GM13977 (cell line): ENCODE measurements around the gene HECW1.

Source experiments
- DNase-seq: peaks from one replicate; pipeline ENCODE4 v3.0.0; 2012; ENCODE audit warnings: low spot score
- in situ Hi-C: fragments of 300-500 bp; cut with MboI; formaldehyde crosslinking; loops from one replicate; pipeline ENCODE4 v1.12.0; 2022; ENCODE audit warnings: low sequenced_read_pairs, low pct_unique_long_range_greater_than_20kb, mixed read lengths, inconsistent platforms; ENCODE audit not compliant: unreplicated experiment
- TF ChIP-seq, protein P1 (sequence below): IDR thresholded peaks from 2 replicates; pipeline ENCODE4 v1.5.1; 2012; ENCODE audit warnings: mild to moderate bottlenecking, control low read depth; ENCODE audit not compliant: insufficient read depth; ENCODE audit errors: extremely low read depth, missing control alignments

HECW1 gene

DNA sequence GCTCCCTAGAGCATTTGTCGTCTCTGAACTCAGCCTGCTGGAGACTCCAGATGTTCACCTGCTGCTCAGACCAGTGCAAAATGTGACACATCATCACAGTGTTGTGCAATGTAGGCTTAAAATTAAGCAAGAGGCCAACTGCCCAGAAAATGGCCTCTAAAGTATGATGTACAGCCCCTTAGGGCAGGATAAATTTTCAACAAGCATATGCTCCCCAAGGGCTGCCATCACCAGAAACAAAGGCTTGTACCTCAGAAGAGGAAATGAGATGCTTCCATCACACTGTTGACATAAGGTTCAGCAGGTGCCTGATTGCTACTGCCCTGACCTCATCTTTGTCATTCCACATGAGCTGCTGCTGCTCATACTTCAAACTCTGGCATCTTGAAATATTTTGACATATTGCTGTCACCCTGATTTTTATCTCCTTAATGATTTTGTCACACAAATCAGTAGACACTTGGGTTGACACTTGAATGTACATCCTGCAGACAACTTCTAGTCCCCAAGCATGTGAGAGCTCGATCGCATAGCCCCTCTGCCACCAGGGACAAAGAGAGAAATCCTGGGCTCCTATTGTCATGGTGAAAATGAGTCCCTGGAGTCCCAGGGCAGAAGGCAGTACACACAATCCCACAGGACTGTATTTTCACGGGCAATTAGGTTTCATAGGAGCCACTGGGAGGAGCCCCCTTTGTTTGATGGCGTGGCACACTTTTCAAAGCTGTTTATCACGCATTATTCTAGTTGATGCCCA is 250.8 kb downstream of the HECW1 start:
- TF ChIP-seq, protein P1, sequence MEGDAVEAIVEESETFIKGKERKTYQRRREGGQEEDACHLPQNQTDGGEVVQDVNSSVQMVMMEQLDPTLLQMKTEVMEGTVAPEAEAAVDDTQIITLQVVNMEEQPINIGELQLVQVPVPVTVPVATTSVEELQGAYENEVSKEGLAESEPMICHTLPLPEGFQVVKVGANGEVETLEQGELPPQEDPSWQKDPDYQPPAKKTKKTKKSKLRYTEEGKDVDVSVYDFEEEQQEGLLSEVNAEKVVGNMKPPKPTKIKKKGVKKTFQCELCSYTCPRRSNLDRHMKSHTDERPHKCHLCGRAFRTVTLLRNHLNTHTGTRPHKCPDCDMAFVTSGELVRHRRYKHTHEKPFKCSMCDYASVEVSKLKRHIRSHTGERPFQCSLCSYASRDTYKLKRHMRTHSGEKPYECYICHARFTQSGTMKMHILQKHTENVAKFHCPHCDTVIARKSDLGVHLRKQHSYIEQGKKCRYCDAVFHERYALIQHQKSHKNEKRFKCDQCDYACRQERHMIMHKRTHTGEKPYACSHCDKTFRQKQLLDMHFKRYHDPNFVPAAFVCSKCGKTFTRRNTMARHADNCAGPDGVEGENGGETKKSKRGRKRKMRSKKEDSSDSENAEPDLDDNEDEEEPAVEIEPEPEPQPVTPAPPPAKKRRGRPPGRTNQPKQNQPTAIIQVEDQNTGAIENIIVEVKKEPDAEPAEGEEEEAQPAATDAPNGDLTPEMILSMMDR: no peak
- DNase-seq: no peak

DNA sequence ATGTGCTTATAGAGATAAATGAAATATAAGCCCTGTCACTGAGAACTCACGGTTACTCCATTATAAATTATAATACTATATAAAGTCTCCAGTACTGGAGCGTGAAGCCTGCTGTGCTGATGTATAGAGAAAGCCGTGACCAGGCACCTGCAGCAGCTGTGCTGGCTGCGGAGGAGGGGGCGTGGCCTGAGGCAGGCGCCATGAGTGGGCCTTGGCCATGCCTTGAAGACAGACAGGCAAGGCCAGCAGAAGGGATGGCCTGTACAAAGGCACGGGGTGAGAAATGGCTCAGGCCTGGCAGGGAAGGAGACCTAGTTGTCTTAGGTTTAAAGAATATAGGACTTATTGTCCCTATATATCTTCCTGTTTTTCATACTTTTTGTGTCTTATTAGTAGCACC is 251.9 kb downstream of the HECW1 start:
- DNase-seq: no peak
- TF ChIP-seq, protein P1: no peak
- in situ Hi-C loops: no loop called here

More for the DNA sequence above, 250.8 kb downstream of the HECW1 start:
- in situ Hi-C loops: no loop called here

GRCh38 chr7:43372676-43373355 is 260.4 kb downstream of the HECW1 start:
- TF ChIP-seq, protein P1: no peak
- in situ Hi-C loops: no loop called here
- no peak for DNase-seq

GRCh38 chr7:43377196-43377960 is 264.9 kb downstream of the HECW1 start:
- DNase-seq: no peak
- in situ Hi-C loops: no loop called here
- TF ChIP-seq, protein P1: no peak

- no peak for DNase-seq
- TF ChIP-seq, protein P1: no peak
- in situ Hi-C loops: no loop called here
Observed at GRCh38 chr7:43379210-43379609, 266.8 kb downstream of the HECW1 start.

DNA sequence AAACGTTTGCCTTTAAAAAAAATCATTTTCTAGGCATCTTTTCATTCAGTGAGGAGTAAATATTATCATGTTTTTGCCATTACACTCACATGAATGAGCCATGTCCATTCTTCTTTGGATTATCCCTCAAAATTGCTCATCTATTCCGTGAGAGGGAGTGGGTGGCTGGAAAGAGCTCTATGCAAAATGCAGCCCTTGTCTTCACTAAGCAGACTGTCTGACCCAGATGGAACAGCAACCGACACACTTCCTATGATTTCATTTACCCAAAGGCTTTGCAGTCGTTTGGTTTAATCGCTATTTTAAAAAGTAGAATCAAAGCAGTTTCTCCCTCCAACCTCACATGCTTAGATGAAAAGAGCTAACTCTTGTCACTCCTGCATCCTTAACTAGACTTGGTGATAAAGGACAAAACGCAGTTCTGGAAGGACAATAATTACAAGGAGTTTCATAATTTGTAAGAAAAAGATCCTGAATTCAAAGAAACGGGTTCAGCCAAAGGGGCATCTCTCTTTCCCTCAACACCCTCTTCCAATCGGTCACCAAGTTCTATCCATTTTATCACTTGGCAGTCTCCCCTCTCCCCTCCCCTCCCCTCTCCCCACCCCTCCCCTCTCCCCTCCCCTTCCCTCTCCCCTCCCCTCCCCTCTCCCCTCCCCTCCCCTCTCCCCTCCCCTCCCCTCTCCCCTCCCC is 272.3 kb downstream of the HECW1 start:
- TF ChIP-seq, protein P1: no peak
- no peak for DNase-seq
- in situ Hi-C loops: no loop called here
